Activated CD8-positive, alpha-beta memory T cell treated with anti-CD3 and anti-CD28 coated beads for 4 hours (primary cell): ENCODE data around the gene TMEM164.
"Not testable (repeated sequence)": the region's sequence is repeated elsewhere in the genome, so short reads cannot be mapped to it uniquely, and the experiment has no call there.

ENCODE experiments used
- DNase-seq, 2 donors: peaks; one replicate each; pipeline ENCODE4 v3.0.0-alpha.2; 2020; ENCODE audit warnings: low read depth in 2 of 2

Gene TMEM164

DNA sequence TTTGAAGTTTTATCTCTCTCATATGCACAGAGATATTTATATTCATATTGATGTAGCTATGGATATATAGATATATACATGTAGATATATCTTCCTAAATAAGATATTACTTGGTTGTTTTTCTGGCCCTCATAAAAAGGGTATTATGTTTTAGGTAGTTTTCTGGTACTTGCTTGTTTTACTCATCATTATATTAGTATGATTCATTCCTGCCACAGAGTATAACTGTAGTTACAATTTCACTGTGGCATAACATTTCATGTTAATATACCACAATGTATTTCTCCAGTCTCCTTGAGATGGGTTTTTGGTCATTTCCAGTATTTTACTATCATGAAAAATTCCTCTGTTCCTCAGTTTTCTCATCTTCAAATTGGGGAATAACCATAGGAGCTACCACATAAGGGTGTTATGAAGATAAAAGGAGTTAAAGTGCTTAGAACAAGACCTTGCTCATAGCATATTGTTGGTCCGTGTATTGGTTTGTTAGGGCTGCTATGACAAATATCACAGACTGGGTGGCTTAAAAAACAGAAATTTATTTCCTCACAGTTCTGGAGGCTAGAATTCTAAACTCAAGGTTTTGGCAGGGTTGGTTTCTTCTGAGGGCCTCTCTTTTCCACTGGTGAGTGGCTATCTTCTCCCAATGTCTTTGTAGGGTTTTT lies 129.7 kb downstream of the TMEM164 start:
- no peak for DNase-seq

GRCh38 chrX:110133735-110134370 lies 130.9 kb downstream of the TMEM164 start:
- no peak for DNase-seq

- no peak for DNase-seq
These were observed 132.7 kb downstream of the TMEM164 start for GRCh38 chrX:110135618-110136017.

DNA sequence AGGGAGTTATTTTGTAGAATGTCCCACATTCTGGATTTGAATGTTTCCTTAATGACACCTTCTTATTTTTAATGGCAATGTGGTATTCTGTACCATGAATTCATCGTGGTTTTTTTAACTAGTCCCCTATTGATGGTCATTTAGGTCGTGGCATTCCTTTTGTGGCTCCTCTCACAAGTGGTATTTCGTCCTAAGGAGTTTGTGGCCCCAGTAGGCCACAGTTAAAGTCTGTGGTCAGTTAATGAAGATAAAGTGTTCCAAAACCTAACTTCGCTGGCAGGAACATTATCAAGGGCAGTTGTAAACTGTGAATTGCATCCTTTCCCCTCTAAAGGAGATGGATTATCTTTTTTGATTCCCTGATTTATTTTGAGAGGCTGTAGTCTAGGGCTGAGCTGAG lies 133.2 kb downstream of the TMEM164 start:
- no peak for DNase-seq

DNA sequence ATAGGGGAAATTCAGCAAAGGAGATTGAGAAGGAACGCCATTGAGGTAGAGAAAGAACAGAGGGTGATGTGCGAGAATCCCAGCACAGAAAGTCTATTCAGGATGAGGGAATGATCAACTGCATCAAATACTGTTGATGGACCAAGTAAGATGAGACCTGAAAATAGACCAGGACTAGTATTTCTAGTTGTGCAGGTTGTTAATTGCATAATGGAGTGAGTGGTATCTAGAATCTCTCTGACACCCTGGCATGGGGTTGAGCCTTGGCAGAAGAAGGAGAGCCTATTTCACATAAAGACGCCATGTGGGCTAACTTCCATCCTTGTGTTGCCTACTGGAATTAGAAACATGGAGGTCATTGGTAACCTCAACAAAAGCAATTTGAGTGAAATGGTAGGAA lies 135.6 kb downstream of the TMEM164 start:
- no peak for DNase-seq

- no peak for DNase-seq
These were observed 136.3 kb downstream of the TMEM164 start for GRCh38 chrX:110139172-110139571.

GRCh38 chrX:110142096-110142495 lies 139.2 kb downstream of the TMEM164 start:
- no peak for DNase-seq

DNA sequence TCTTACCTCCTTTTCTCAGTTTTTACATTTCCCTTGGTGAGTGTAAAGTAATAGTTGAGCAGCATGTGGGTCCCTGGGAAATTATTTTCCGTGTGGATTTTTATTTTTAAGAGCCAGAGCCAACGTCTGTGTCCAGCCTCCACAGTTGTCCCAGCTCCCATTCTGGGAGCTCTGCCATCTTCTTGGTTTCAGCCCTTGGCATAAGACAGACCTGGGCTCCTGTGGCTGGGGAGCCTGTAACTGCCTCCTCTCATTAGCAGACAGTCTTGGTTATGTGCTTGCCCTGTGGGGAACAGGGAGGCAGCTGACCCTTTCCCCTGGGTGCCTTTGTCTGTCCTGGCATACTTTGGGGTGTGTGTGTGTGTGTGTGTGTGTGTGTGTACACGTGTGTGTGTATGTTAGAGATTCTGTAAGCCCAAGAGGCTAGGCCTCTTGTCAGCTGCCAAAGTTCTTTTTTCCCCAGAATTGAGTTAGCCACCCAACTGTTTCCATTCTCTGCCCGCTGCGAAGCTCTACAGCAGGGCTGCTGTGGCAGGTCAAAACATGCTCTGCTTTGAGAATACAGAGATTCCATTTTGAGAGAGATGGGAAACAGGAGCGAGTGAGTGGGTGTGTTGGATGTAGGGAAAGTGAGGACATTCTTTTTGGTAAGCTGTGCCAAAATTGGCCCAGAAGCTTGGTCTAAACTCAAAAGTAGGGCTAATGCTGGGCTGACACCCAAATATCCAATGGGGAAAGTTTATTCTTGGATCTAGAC lies 140.7 kb downstream of the TMEM164 start:
- DNase-seq, result no peak

DNA sequence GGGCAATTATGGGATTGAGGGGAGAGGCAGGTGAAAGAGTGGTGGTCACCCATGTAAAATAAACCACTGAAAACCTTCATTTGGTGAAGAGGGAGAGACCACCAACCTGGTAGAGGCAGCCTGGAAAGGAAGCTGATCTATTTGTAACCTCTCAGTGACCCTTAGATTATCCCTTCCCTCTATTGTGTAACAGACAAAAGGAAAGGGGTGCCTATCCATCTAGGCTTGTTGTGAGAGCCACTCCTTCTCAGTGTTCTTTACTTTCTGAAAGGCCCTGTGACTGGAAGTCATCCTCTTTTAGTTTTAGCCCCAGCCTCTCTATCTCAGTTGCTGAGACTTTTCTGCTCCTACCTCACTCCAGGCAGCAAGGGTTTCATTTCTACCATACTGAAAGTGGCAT lies 142.4 kb downstream of the TMEM164 start:
- no peak for DNase-seq

GRCh38 chrX:110145854-110146253 lies 142.9 kb downstream of the TMEM164 start:
- DNase-seq, result no peak

DNA sequence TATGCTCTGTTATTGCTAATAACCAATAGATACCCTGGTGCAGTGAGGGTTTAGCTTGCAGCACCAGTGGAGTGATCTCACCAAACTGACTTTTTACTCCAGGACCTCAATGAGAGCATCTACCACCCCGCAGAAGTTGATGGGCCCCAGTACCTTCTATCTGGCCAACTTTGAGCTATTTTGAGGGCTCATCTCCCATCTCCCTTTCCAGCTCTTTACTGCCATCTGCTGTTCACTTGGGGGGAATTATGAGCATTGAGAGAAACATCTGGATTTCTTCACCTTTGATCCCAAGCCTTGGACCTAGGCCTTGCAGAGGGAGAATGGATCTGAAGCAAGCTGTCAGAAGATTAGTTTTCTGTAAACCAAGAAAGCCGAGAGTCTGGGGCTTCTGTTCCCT lies 143.6 kb downstream of the TMEM164 start:
- no peak for DNase-seq

- DNase-seq, result no peak
These were observed 150.3 kb downstream of the TMEM164 start for GRCh38 chrX:110153244-110153643.

GRCh38 chrX:110153896-110154295 lies 151.0 kb downstream of the TMEM164 start:
- no peak for DNase-seq

DNA sequence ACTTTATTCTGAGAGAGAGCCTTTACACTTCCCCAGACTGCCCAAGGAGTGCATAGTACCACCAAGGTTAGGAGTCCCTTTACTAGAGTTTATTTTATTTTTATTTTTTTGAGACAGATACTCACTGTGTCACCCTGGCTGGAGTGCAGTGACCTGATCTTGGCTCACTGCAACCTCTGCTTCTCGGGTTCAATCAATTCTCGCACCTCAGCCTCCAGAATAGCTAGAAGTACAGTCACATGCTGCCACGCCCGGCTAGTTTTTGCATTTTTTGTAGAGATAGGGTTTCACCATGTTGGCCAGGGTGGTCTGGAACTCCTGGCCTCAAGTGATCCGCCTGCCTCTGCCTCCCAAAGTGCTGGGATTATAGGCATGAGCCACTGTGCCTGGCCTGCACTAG lies 151.4 kb downstream of the TMEM164 start:
- not testable (repeated sequence) for DNase-seq

DNA sequence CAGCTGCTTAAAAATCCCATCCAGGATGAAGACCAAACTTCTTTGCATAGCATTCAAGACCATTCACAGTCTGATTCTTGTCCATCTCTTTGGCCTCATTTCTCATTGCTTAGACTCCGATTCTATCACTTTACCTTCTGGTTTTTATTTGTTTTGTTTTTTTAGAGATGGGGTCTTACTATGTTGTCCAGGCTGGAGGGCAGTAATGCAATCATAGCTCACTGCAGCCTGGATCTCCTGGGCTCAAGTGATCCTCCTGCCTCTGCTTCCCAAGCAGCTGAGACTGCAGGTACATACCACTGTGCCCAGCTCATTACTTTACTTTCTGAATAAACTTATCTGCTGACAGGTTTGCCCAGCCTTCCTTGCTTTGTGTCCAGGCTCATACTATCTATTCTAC lies 152.8 kb downstream of the TMEM164 start:
- no peak for DNase-seq

- no peak for DNase-seq
These were observed 153.3 kb downstream of the TMEM164 start for GRCh38 chrX:110156167-110156754.

DNA sequence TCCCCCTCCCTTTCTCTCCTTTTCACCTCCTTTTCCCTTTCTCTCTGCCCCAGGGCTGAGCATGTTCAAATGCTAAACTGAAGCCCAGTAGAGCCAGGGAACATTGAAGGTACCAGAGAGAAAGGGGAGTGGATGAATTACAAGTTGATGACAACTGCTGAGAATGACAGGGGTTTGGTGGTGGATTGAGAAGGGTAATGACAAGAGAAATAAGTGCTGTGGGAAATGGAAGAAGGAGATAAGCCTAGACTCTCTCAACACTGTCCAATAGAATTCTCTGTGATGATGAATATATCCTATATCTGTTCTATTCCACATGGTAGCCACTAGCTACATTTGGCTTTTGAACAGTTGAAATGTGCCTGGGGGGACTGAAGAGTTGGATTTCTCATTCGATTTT lies 154.5 kb downstream of the TMEM164 start:
- DNase-seq, result no peak

DNA sequence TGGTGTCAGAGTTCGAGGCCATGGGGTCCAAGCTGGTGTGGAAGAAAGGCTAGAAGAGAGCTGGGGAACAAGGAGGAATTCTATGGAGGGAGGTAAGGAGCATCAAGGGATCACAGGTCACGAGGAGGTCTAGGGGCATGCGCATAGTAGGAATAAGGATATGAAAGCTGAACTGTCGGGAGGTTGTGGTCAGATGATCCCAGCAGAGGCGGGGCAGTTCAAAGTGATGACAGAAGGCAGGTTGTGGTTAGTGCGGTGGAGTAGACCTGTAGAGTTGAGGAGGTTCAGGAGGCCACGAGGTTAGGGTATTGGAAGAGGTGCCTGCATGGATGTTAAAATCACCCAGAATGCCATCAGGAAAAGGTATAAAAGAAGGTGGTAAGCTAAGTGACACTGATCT lies 156.3 kb downstream of the TMEM164 start:
- no peak for DNase-seq

- DNase-seq, result no peak
These were observed 157.0 kb downstream of the TMEM164 start for GRCh38 chrX:110159865-110160264.

DNA sequence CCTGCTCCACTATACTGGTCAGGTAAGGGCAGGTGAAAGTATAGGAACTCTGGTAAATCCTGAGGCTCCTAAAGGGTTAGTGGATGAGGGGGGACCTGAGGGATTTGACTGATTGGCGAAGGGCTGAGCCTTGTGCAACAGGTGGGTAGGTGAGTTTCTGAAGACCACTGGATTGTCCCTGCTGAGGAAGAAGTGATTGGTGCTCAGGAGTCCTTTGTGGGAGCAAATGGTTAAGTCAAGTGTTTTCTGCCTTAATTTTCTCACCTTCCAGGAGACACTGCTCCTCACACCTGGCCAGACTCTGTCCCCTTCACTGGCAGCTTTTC lies 158.4 kb downstream of the TMEM164 start:
- DNase-seq, result no peak

DNA sequence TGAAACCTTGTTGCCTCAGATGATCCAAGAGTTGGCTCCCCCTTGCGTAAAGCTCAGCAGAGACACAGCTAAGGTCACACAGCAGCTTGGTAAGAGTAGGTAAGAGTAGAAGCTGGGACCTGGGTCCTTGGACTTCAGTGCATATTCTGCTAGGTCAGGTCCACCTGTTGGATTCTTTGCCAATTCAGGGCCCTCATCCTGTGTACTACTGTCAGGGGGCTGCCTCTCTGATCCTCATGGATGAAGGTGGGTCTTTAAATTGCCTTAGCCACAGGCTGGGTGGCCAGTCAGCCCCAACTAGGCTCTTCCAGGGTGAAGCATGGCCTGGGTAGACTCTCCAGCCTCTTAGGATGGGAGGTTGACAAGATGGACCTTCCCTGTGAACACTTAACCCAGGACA lies 159.2 kb downstream of the TMEM164 start:
- DNase-seq, result no peak

DNA sequence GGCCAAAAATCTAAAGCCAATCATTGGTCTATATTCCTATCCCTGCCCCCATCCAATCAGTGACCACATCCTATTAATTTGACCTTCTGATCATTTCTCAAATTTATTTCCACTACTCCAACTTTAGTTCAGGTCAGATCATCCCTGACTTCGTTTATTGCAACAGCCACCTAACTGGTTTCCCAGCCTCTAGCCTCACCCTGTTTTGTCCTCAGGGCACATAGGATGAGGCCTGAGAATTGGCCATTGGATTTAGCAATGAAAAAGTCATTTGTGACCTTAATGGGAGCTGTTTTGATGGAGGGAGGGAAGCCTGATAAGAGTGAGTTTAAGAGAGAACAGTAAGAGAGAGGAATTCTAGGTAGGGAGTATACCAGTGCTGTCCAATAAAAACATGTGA lies 160.0 kb downstream of the TMEM164 start:
- DNase-seq, result no peak

GRCh38 chrX:110163488-110163887 lies 160.6 kb downstream of the TMEM164 start:
- DNase-seq, result no peak
